ENCODE data around the gene LRRC23.
A peak's percentile ranks its signal among the peaks of the same experiment; 100 is the strongest.

LRRC23 gene

GRCh38 chr12:6925239-6925539, 20.6 kb downstream of the LRRC23 start:
- no peak for DNase-seq (ENCODE audit: low read depth in 2 of 3, low spot score in 2 of 3)

GRCh38 chr12:6925540-6926279, 21.1 kb downstream of the LRRC23 start:
- no peak for DNase-seq (ENCODE audit: low read depth in 2 of 3, low spot score in 2 of 3)

GRCh38 chr12:6927379-6928021, 22.9 kb downstream of the LRRC23 start, which contains the start of gene ATN1:
Gene ATN1 (plus strand): TSS chr12:6927959. CDS start chr12:6934002, 6,043 bp downstream.
- no peak for DNase-seq (ENCODE audit: low read depth in 2 of 3, low spot score in 2 of 3)

- DNase-seq (ENCODE audit: low read depth in 2 of 3, low spot score in 2 of 3) = no peak
Measured at GRCh38 chr12:6928022-6928702, 23.5 kb downstream of the LRRC23 start.

- no peak for DNase-seq (ENCODE audit: low read depth in 2 of 3, low spot score in 2 of 3)
Measured at GRCh38 chr12:6928703-6929407, 24.2 kb downstream of the LRRC23 start.

GRCh38 chr12:6929466-6930452, 25.1 kb downstream of the LRRC23 start:
- no peak for DNase-seq (ENCODE audit: low read depth in 2 of 3, low spot score in 2 of 3)

- no peak for DNase-seq (ENCODE audit: low read depth in 2 of 3, low spot score in 2 of 3)
Measured at GRCh38 chr12:6932766-6933165, 28.1 kb downstream of the LRRC23 start.

- DNase-seq (ENCODE audit: low read depth in 2 of 3, low spot score in 2 of 3) = no peak
Measured at GRCh38 chr12:6934110-6934509, 29.5 kb downstream of the LRRC23 start.

- DNase-seq (ENCODE audit: low read depth in 2 of 3, low spot score in 2 of 3) = no peak
Measured at GRCh38 chr12:6935371-6936193, 31.0 kb downstream of the LRRC23 start.

GRCh38 chr12:6936194-6936635, 31.6 kb downstream of the LRRC23 start:
- DNase-seq (ENCODE audit: low read depth in 2 of 3, low spot score in 2 of 3) = no peak

- no peak for DNase-seq (ENCODE audit: low read depth in 2 of 3, low spot score in 2 of 3)
Measured at GRCh38 chr12:6936636-6937480, 32.2 kb downstream of the LRRC23 start.

GRCh38 chr12:6937481-6938352, 33.1 kb downstream of the LRRC23 start:
- peak in 2 of 3 experiments; percentile 82 to 83 for DNase-seq (ENCODE audit: low read depth in 2 of 3, low spot score in 2 of 3)

- DNase-seq (ENCODE audit: low read depth in 2 of 3, low spot score in 2 of 3) = no peak
Measured at GRCh38 chr12:6938353-6939190, 34.0 kb downstream of the LRRC23 start.

GRCh38 chr12:6939191-6939540, 34.5 kb downstream of the LRRC23 start:
- no peak for DNase-seq (ENCODE audit: low read depth in 2 of 3, low spot score in 2 of 3)

- DNase-seq (ENCODE audit: low read depth in 2 of 3, low spot score in 2 of 3) = no peak
Measured at GRCh38 chr12:6941267-6941666, 36.6 kb downstream of the LRRC23 start.

GRCh38 chr12:6941782-6942181, 37.2 kb downstream of the LRRC23 start:
- no peak for DNase-seq (ENCODE audit: low read depth in 2 of 3, low spot score in 2 of 3)

GRCh38 chr12:6942331-6942665, 37.7 kb downstream of the LRRC23 start:
- no peak for DNase-seq (ENCODE audit: low read depth in 2 of 3, low spot score in 2 of 3)

Data from activated CD8-positive, alpha-beta memory T cell treated with anti-CD3 and anti-CD28 coated beads for 48 hours (primary cell).